ENCODE measurements around the gene COPG1.
A peak's percentile ranks its signal among the peaks of the same experiment; 100 is the strongest.

COPG1 gene

GRCh38 chr3:129311054-129311902 lies 61.9 kb downstream of the COPG1 start:
- DNase-seq (ENCODE audit: extremely low spot score, insufficient read length, low read depth) (no peak), FAIRE-seq (no peak)

- DNase-seq (ENCODE audit: extremely low spot score, insufficient read length, low read depth): no peak
- FAIRE-seq: no peak
These were observed 62.7 kb downstream of the COPG1 start for GRCh38 chr3:129312021-129312639.

GRCh38 chr3:129312671-129313414 lies 63.4 kb downstream of the COPG1 start:
- DNase-seq (ENCODE audit: extremely low spot score, insufficient read length, low read depth) (no peak), FAIRE-seq (no peak)

- no peak for FAIRE-seq
These were observed 63.9 kb downstream of the COPG1 start for GRCh38 chr3:129313415-129313664.

GRCh38 chr3:129313665-129314385 lies 64.4 kb downstream of the COPG1 start:
- no peak for DNase-seq (ENCODE audit: extremely low spot score, insufficient read length, low read depth)
- no peak for FAIRE-seq

More at GRCh38 chr3:129313415-129313664, 63.9 kb downstream of the COPG1 start:
- DNase-seq (ENCODE audit: extremely low spot score, insufficient read length, low read depth): no peak

GRCh38 chr3:129314386-129315222 lies 65.2 kb downstream of the COPG1 start:
- DNase-seq (ENCODE audit: extremely low spot score, insufficient read length, low read depth) (no peak), FAIRE-seq (peak; percentile 39)

- DNase-seq (ENCODE audit: extremely low spot score, insufficient read length, low read depth): no peak
These were observed 66.0 kb downstream of the COPG1 start for GRCh38 chr3:129315223-129315997.

GRCh38 chr3:129315998-129316247 lies 66.5 kb downstream of the COPG1 start:
- FAIRE-seq: no peak
- no peak for DNase-seq (ENCODE audit: extremely low spot score, insufficient read length, low read depth)

More at GRCh38 chr3:129315223-129315997, 66.0 kb downstream of the COPG1 start:
- no peak for FAIRE-seq

- FAIRE-seq (peak; percentile 64), DNase-seq (ENCODE audit: extremely low spot score, insufficient read length, low read depth) (no peak)
These were observed 67.0 kb downstream of the COPG1 start for GRCh38 chr3:129316248-129317013.

GRCh38 chr3:129317014-129317771 lies 67.8 kb downstream of the COPG1 start:
- FAIRE-seq: no peak
- no peak for DNase-seq (ENCODE audit: extremely low spot score, insufficient read length, low read depth)

GRCh38 chr3:129317848-129318247 lies 68.4 kb downstream of the COPG1 start:
- FAIRE-seq (no peak), DNase-seq (ENCODE audit: extremely low spot score, insufficient read length, low read depth) (no peak)

- DNase-seq (ENCODE audit: extremely low spot score, insufficient read length, low read depth) (no peak), FAIRE-seq (no peak)
These were observed 69.5 kb downstream of the COPG1 start for GRCh38 chr3:129318921-129319320.

GRCh38 chr3:129320261-129320660 lies 70.9 kb downstream of the COPG1 start:
- DNase-seq (ENCODE audit: extremely low spot score, insufficient read length, low read depth) (no peak), FAIRE-seq (no peak)

- no peak for DNase-seq (ENCODE audit: extremely low spot score, insufficient read length, low read depth)
- no peak for FAIRE-seq
These were observed 71.5 kb downstream of the COPG1 start for GRCh38 chr3:129320825-129321487.

GRCh38 chr3:129321887-129322286 lies 72.5 kb downstream of the COPG1 start:
- FAIRE-seq (no peak), DNase-seq (ENCODE audit: extremely low spot score, insufficient read length, low read depth) (no peak)

- DNase-seq (ENCODE audit: extremely low spot score, insufficient read length, low read depth): no peak
- no peak for FAIRE-seq
These were observed 74.4 kb downstream of the COPG1 start for GRCh38 chr3:129323651-129324294.

- DNase-seq (ENCODE audit: extremely low spot score, insufficient read length, low read depth) (no peak), FAIRE-seq (no peak)
These were observed 75.4 kb downstream of the COPG1 start for GRCh38 chr3:129324855-129325254.

All from GM18507 (cell line).